ENCODE results near the gene NPR1.

Gene NPR1

GRCh38 chr1:153677718-153678518 lies 570 bp upstream of the NPR1 start:
- DNase-seq (ENCODE audit: extremely low read depth in 1 of 2, low read depth in 1 of 2): peak in 1 of 2 donors; percentile 17

DNA sequence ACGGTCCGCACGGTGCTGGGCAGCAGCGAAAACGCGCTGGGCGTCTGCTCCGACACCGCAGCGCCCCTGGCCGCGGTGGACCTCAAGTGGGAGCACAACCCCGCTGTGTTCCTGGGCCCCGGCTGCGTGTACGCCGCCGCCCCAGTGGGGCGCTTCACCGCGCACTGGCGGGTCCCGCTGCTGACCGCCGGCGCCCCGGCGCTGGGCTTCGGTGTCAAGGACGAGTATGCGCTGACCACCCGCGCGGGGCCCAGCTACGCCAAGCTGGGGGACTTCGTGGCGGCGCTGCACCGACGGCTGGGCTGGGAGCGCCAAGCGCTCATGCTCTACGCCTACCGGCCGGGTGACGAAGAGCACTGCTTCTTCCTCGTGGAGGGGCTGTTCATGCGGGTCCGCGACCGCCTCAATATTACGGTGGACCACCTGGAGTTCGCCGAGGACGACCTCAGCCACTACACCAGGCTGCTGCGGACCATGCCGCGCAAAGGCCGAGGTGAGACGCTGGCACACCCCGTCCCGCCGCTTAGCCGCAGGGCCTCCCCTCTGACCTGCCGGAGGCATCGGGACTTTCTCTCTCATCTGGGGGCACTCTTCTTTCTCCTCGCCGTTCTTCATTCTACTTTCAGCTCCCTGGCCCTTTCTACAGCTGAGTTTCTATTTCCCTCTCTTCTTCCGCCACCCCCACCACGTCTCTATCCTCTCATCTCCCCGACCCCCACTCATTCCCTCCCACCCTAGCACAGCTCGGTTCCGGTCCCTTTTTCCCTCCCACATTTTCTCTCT lies 1.0 kb downstream of the NPR1 start:
- DNase-seq (ENCODE audit: extremely low read depth in 1 of 2, low read depth in 1 of 2): peak in 1 of 2 donors; percentile 11

DNA sequence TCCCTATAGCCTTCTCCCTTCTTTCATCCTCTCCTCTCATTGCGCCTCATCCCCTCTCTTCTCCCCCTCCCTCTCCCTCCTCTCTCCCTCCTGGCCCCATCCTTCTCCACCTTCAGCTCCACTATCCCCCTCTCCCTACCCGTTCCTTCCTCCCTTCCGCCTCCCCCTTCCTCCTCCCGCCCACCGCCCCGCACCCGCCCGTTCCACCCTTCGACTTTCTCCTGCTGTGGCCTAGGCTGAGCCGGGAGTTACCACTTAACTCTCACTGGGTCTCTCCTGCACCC lies 1.6 kb downstream of the NPR1 start:
- no peak for DNase-seq (ENCODE audit: extremely low read depth in 1 of 2, low read depth in 1 of 2)

- DNase-seq (ENCODE audit: extremely low read depth in 1 of 2, low read depth in 1 of 2): no peak
Observed at GRCh38 chr1:153682730-153683129, 4.2 kb downstream of the NPR1 start.

- DNase-seq (ENCODE audit: extremely low read depth in 1 of 2, low read depth in 1 of 2): no peak
Observed at GRCh38 chr1:153683854-153684253, 5.4 kb downstream of the NPR1 start.

DNA sequence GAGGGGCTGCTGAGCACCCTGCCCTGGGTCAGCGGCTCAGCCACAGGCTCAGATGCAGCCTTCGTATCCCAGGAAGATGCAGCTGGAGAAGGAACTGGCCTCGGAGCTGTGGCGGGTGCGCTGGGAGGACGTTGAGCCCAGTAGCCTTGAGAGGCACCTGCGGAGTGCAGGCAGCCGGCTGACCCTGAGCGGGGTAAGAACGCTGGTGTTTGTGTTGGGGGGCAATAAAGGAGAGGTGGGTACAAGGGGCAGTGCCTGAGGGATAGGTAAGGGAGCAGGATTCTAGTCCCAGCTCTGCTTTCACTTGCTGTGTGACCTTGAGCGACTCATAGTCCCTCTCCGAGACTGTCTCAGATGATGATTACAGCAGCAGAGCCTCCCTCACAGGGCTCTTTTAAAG lies 6.4 kb downstream of the NPR1 start:
- no peak for DNase-seq (ENCODE audit: extremely low read depth in 1 of 2, low read depth in 1 of 2)

- no peak for DNase-seq (ENCODE audit: extremely low read depth in 1 of 2, low read depth in 1 of 2)
Observed at GRCh38 chr1:153685544-153686340, 7.3 kb downstream of the NPR1 start.

GRCh38 chr1:153687346-153688125 lies 9.0 kb downstream of the NPR1 start:
- no peak for DNase-seq (ENCODE audit: extremely low read depth in 1 of 2, low read depth in 1 of 2)

DNA sequence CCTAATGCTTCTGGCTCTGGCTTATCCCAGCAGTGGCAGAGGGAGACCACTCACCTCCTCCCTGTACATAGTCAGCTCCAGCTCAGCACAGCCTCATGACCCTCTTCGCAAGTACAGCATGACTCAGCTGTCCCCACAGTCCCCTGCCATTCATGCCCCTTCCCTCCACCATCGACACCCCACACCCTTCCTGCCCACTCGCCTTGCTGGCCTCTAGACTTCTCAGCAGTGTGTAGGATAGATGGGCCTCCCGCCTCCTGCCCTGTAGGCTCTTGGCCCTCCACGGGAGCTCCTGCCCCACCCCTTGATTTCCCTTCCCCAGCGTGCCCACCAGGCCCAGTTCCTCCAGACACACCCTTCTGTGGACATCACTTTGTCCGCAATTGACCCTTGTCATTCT lies 9.8 kb downstream of the NPR1 start:
- no peak for DNase-seq (ENCODE audit: extremely low read depth in 1 of 2, low read depth in 1 of 2)

DNA sequence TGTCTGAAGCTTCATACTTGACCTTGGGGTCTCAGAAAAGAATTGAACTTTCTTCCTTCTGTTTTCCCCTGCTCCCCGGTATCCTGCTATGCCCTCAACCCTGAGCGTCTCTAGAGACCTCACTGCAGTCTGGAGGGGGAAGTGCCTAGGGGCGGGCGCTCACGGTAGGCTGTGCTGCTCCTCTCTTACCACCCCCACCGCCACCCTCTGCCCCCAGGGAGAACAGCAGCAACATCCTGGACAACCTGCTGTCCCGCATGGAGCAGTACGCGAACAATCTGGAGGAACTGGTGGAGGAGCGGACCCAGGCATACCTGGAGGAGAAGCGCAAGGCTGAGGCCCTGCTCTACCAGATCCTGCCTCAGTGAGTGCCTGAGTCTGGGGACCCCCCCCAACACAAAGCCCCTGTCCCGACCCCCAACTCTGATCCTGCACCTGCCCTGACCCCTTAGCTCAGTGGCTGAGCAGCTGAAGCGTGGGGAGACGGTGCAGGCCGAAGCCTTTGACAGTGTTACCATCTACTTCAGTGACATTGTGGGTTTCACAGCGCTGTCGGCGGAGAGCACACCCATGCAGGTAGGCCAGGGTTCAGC lies 10.3 kb downstream of the NPR1 start:
- no peak for DNase-seq (ENCODE audit: extremely low read depth in 1 of 2, low read depth in 1 of 2)

DNA sequence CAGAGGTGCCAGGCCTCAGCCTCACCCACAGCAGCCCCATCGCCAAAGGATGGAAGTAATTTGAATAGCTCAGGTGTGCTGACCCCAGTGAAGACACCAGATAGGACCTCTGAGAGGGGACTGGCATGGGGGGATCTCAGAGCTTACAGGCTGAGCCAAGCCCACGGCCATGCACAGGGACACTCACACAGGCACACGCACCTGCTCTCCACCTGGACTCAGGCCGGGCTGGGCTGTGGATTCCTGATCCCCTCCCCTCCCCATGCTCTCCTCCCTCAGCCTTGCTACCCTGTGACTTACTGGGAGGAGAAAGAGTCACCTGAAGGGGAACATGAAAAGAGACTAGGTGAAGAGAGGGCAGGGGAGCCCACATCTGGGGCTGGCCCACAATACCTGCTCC lies 15.0 kb downstream of the NPR1 start:
- DNase-seq (ENCODE audit: extremely low read depth in 1 of 2, low read depth in 1 of 2): no peak

GRCh38 chr1:153696741-153697140 lies 18.3 kb downstream of the NPR1 start:
- no peak for DNase-seq (ENCODE audit: extremely low read depth in 1 of 2, low read depth in 1 of 2)

- no peak for DNase-seq (ENCODE audit: extremely low read depth in 1 of 2, low read depth in 1 of 2)
Observed at GRCh38 chr1:153697191-153698019, 18.9 kb downstream of the NPR1 start.

- no peak for DNase-seq (ENCODE audit: extremely low read depth in 1 of 2, low read depth in 1 of 2)
Observed at GRCh38 chr1:153698020-153698922, 19.8 kb downstream of the NPR1 start.

DNA sequence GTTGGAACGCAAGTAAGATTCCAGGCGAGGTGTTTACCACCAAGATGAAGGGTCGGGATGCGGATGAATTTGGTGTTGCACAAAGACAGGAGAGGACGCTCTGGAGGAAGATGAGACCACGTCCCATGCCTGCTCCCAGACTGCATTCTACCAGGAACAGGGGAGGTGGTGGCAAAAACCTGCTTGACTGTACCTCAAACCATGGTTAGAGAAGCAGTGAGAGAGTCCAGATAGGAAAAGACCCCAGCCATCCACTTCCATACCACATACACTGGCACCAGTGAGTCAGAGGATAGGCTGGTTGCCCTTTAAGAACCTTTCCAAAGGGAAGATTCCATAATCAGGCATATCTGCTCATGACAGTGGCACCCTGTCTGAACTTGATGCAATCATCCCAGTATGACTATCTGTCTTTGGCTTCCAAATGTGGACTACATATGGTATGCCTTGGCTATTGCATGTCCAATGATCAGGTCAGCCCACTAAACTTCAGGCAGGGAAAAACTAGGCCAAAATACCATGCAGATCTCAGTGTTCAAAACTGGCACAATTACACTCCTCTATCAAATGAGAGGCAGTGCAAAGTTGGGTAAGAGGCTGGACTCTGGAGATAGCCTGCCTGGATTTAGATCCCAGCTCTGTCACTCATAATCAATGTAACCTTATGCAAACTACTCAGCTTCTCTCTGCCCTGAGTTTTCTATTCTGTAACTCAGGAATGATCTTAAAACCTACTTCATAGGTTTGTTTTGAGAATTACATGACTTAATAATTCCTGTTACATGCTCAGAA lies 20.6 kb downstream of the NPR1 start:
- DNase-seq (ENCODE audit: extremely low read depth in 1 of 2, low read depth in 1 of 2): no peak

DNA sequence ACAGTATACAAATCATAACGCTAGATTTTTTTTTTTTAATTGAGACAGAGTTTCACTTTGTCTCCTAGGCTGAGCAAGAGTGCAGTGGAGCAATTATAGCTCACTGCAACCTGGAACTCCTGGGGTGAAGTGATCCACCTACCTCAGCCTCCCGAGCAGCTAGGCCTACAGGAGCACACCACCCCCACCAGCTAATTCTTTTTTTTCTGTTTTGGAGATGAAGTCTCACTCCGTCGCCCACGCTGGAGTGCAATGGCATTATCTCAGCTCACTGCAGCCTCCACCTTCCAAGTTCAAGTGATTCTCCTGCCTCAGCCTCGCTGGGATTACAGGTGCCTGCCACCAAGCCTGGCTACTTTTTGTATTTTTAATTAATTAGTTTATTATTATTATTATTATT lies 21.3 kb downstream of the NPR1 start:
- no peak for DNase-seq (ENCODE audit: extremely low read depth in 1 of 2, low read depth in 1 of 2)

GRCh38 chr1:153705484-153705883 lies 27.0 kb downstream of the NPR1 start:
- no peak for DNase-seq (ENCODE audit: extremely low read depth in 1 of 2, low read depth in 1 of 2)

DNA sequence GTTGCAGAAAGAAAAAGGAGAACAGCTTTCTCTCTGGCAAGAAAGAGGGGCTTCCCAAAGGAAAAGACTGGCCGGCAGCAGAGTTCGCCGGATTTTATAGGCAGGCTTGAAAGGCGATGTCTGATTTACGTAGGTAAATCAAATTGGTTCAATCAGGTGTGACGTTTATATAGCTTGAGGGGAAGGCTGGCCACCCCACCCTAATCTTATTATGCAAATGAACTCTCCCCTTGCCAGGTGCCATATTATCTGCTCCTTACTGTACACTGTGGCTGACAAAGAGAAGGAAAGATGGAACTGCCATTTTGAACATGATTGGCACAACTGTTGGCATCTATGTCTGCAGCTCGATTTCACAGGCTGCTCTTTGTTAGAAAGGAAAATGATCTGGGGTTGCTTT lies 32.5 kb downstream of the NPR1 start:
- DNase-seq (ENCODE audit: extremely low read depth in 1 of 2, low read depth in 1 of 2): no peak

Measured in activated CD8-positive, alpha-beta memory T cell treated with anti-CD3 and anti-CD28 coated beads for 1 hour (primary cell).